ENCODE data around the gene TRABD2B.

Gene TRABD2B

DNA sequence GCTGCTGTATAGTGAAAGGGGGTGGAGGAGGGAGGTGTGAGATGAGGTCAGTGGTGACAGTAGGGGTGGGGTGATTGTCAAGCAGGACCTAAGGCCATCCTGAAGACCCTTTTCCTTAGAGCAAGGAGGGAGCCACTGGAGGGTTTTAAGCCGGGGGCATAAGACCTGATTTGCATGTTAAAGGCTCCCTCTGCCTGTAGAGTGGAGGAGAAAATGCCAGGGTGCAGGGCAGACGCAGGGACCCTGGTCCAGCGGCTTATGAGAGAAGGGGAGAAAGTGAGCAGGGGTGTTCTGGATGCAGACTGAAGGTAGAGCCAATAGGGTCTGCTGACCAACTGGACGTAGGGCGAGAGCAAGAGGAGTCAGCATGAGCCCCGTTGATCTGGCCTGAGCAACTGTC, 154.1 kb downstream of the TRABD2B start:
- no peak for DNase-seq (ENCODE audit: extremely low spot score)
- POLR2A ChIA-PET: no interaction called here
- TF ChIP-seq, protein P1, sequence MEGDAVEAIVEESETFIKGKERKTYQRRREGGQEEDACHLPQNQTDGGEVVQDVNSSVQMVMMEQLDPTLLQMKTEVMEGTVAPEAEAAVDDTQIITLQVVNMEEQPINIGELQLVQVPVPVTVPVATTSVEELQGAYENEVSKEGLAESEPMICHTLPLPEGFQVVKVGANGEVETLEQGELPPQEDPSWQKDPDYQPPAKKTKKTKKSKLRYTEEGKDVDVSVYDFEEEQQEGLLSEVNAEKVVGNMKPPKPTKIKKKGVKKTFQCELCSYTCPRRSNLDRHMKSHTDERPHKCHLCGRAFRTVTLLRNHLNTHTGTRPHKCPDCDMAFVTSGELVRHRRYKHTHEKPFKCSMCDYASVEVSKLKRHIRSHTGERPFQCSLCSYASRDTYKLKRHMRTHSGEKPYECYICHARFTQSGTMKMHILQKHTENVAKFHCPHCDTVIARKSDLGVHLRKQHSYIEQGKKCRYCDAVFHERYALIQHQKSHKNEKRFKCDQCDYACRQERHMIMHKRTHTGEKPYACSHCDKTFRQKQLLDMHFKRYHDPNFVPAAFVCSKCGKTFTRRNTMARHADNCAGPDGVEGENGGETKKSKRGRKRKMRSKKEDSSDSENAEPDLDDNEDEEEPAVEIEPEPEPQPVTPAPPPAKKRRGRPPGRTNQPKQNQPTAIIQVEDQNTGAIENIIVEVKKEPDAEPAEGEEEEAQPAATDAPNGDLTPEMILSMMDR (IDR thresholded peaks at IDR 0.05; ENCODE audit: control extremely low read depth, extremely low read depth, low read depth, missing control alignments): no peak
- CTCF ChIA-PET: interaction anchor here (1.7 kb wide), 1 partner anchor 8 kb away, joined by 6 read pairs; no protein-coding TSS in a partner anchor

DNA sequence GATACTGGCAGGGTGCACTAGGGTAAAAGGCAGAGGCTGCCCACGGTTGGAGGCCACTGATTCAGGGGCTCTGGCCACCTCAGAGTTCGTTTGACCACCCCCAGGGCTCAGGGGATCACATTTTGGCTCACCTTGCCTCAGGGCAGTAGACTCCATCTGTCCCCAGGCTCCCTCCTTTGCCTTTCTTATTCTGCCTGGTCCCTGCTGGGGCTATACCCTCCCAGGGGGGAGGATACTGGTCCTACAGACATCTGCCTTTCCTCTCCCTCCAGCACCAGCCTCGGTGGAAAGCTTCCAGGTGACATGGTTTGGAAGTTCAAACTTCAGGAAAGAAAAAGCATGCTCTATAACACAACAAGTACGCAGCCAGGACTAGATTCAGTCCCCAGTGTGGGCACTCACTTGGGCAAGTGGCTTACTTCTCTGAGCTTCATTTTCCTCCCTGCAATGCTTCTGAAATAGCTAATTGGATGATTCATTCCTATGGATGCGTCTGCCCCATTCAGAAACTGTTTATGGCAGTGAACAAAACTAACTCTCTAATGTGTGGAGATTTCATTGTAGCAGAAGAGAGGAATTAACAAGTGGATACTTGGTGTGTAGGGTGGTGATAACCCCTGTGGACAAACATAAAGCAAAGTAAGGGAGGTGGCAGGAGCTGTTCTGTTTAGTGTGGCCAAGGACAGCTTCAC, 154.8 kb downstream of the TRABD2B start:
- ChIA-PET CTCF (interaction anchor here (1.3 to 1.7 kb wide), 2 partner anchors 8 to 9 kb away, joined by 3 to 6 read pairs; no protein-coding TSS in a partner anchor), POLR2A (no interaction called here)
- TF ChIP-seq, protein P1 (IDR thresholded peaks at IDR 0.05; ENCODE audit: control extremely low read depth, extremely low read depth, low read depth, missing control alignments): no peak
- DNase-seq (ENCODE audit: extremely low spot score): no peak

DNA sequence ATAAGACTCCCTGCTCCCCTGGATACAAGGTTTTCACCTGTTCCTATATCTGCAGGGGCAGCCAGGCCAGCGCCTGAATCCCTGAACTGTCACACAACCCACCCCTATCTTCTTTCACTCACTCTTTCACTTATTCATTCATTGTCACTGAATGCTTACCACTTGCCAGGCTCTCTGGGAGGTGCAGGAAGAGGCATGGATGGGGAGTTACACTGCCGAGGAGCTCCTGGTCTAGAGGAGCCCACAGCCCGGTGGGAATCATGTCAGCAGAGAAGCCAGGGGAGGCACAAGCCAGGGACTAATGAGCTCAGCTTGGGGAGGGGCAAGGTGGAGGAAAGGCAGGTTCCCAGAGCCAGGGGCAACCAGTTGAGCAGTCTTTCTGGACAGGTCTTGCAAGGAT, 155.8 kb downstream of the TRABD2B start:
- no peak for DNase-seq (ENCODE audit: extremely low spot score)
- ChIA-PET CTCF (interaction anchor here (1.3 to 1.7 kb wide), 2 partner anchors 7 to 10 kb away, joined by 3 to 6 read pairs; no protein-coding TSS in a partner anchor), POLR2A (no interaction called here)
- TF ChIP-seq, protein P1 (IDR thresholded peaks at IDR 0.05; ENCODE audit: control extremely low read depth, extremely low read depth, low read depth, missing control alignments): no peak

DNA sequence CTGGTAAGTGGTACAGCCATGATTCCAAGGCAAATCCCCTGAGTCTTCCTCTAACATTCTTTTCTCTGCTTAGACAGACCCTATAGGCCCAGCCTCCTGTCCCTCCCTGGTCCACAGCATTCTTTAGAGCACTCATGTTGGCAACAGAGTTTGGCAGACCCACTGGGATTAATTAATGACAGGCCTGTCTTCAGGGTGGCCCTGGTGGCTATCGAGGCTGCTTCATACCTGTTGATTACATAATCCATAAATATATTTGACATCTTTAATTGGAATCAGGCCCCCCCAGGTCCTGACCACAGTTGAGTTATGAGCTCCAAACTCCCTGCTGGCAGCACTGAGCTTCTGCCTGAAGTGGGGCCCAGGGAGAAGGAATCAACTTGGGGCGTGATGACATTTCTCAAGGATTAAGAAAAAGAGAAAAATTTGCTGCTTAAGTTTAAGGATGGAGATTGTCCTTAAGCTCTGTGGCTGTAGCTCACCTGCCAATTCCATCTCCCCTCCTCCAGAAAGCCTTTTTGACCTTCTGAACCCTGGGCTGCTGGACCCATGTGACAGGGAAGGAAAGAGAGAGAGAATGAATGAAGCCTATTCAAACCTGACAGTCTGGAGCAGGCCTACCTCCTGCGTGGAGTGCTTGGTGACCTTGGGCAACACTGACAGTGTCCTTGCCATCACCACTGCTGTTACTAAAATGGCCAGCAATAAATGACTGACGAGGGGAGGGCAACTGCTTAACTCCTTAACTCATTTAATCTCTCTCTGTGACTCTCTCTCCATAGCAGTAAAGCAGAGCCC, 156.6 kb downstream of the TRABD2B start:
- POLR2A ChIA-PET: no interaction called here
- CTCF ChIA-PET: no interaction called here
- DNase-seq (ENCODE audit: extremely low spot score): no peak
- TF ChIP-seq, protein P1 (IDR thresholded peaks at IDR 0.05; ENCODE audit: control extremely low read depth, extremely low read depth, low read depth, missing control alignments): no peak

DNA sequence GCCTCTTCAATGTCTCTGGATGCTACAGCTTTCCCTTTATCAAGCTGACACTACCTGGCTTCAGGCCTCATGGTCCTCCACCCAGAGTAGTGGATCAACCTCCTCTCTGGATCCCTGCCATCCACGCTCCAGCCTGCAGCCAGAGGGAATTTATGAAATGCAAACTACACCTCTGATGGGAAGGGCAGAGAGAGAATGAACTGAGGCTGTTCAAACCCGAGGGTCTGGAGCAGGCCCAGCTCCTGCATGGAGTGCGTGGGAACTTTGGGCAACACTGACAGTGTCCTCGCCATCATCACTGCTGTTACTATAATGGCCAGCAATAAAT, 157.8 kb downstream of the TRABD2B start:
- CTCF ChIA-PET: no interaction called here
- POLR2A ChIA-PET: no interaction called here
- TF ChIP-seq, protein P1 (IDR thresholded peaks at IDR 0.05; ENCODE audit: control extremely low read depth, extremely low read depth, low read depth, missing control alignments): no peak
- DNase-seq (ENCODE audit: extremely low spot score): no peak

DNA sequence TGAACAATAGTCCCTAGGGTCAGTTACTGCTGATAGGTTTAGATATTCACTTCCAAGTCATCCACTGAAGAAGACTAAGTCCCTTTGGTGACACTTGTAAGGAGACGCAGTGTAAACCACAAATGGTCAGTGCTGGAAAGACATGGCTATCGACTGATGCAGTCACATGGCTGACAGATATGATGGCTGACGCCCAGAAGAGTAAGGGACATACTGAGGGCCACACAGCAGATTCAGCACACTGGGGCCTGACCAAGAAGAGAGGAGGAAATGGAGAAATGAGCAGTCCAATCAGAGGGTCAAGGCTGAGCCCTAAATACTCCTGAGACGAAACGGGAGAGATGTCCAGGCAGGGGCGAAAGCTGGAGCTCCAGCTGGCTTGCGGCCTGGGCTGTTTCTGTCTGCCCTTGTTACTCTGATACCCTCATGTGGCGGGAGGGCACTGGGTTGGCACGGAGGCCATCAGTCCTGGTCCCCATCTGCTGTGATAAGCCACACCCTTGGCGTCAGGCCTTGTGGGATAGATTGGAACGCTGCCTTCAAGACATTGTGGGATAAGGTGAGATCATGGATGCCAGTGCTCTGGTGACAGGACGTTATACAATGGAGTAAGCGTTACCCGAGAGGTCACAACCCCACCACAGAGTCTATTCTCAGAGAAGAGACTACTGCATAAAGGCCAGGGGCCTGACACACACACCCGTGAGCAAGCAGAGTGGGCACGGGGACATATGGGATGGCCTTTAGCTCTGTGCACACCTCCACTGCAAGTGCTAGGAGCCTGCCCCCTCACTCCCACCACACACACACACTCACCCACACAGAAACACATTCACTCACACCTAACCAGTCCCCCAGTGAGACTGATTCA, 158.4 kb downstream of the TRABD2B start:
- TF ChIP-seq, protein P1 (IDR thresholded peaks at IDR 0.05; ENCODE audit: control extremely low read depth, extremely low read depth, low read depth, missing control alignments): no peak
- POLR2A ChIA-PET: no interaction called here
- CTCF ChIA-PET: no interaction called here
- DNase-seq (ENCODE audit: extremely low spot score): no peak

Data from GM10248 (cell line).